ENCODE measurements around the gene GTF2H4.
"Not testable (repeated sequence)": the region's sequence is repeated elsewhere in the genome, so short reads cannot be mapped to it uniquely, and the experiment has no call there.

The GTF2H4 gene

GRCh38 chr6:30894935-30895334 lies 13.1 kb upstream of the GTF2H4 start:
- DNase-seq (ENCODE audit: low read depth) = no peak

- DNase-seq (ENCODE audit: low read depth) = no peak
Measured at GRCh38 chr6:30895343-30895742, 12.7 kb upstream of the GTF2H4 start.

GRCh38 chr6:30896541-30896940 lies 11.5 kb upstream of the GTF2H4 start:
- DNase-seq (ENCODE audit: low read depth) = no peak

GRCh38 chr6:30897882-30898281 lies 10.1 kb upstream of the GTF2H4 start:
- no peak for DNase-seq (ENCODE audit: low read depth)

GRCh38 chr6:30898750-30899360 lies 9.2 kb upstream of the GTF2H4 start:
- no peak for DNase-seq (ENCODE audit: low read depth)

- DNase-seq (ENCODE audit: low read depth) = no peak
Measured at GRCh38 chr6:30900863-30901417, 7.1 kb upstream of the GTF2H4 start.

GRCh38 chr6:30901436-30901835 lies 6.6 kb upstream of the GTF2H4 start:
- DNase-seq (ENCODE audit: low read depth) = no peak

- DNase-seq (ENCODE audit: low read depth) = not testable (repeated sequence)
Measured at GRCh38 chr6:30902196-30902595, 5.8 kb upstream of the GTF2H4 start.

GRCh38 chr6:30902709-30903108 lies 5.3 kb upstream of the GTF2H4 start:
- DNase-seq (ENCODE audit: low read depth) = no peak

- no peak for DNase-seq (ENCODE audit: low read depth)
Measured at GRCh38 chr6:30903236-30903635, 4.8 kb upstream of the GTF2H4 start.

- not testable (repeated sequence) for DNase-seq (ENCODE audit: low read depth)
Measured at GRCh38 chr6:30907290-30907757, 683 bp upstream of the GTF2H4 start.

- DNase-seq (ENCODE audit: low read depth) = no peak
Measured at GRCh38 chr6:30908700-30909099, 693 bp downstream of the GTF2H4 start.

GRCh38 chr6:30910473-30910872 lies 2.5 kb downstream of the GTF2H4 start:
- DNase-seq (ENCODE audit: low read depth) = not testable (repeated sequence)

GRCh38 chr6:30912746-30913520 lies 4.9 kb downstream of the GTF2H4 start:
- no peak for DNase-seq (ENCODE audit: low read depth)

GRCh38 chr6:30913721-30914075 lies 5.7 kb downstream of the GTF2H4 start:
- no peak for DNase-seq (ENCODE audit: low read depth)

- DNase-seq (ENCODE audit: low read depth) = peak; percentile 87
Measured at GRCh38 chr6:30914076-30914853, 6.3 kb downstream of the GTF2H4 start, which contains the start of gene VARS2. Gene VARS2, plus strand, starts transcription at chr6:30914238. Its CDS starts 599 bp downstream, at chr6:30914837.

GRCh38 chr6:30914854-30915590 lies 7.0 kb downstream of the GTF2H4 start:
- DNase-seq (ENCODE audit: low read depth) = no peak

GRCh38 chr6:30915591-30915946 lies 7.6 kb downstream of the GTF2H4 start:
- peak; percentile 68 for DNase-seq (ENCODE audit: low read depth)

- DNase-seq (ENCODE audit: low read depth) = no peak
Measured at GRCh38 chr6:30917041-30917440, 9.0 kb downstream of the GTF2H4 start.

GRCh38 chr6:30917487-30917886 lies 9.5 kb downstream of the GTF2H4 start:
- no peak for DNase-seq (ENCODE audit: low read depth)

- DNase-seq (ENCODE audit: low read depth) = no peak
Measured at GRCh38 chr6:30918670-30919069, 10.7 kb downstream of the GTF2H4 start.

GRCh38 chr6:30922447-30922852 lies 14.4 kb downstream of the GTF2H4 start:
- no peak for DNase-seq (ENCODE audit: low read depth)

All from amniotic epithelial cell (primary cell).